Activated CD8-positive, alpha-beta T cell treated with anti-CD3 and anti-CD28 coated beads, Interleukin-2, amount 10 ng/mL, durations not matched to agents 7 days and 5 days (primary cell): Measurements from ENCODE around the gene OCIAD1. TPM values are rescaled to one million over a fixed set of nuclear protein-coding genes. Genes with fewer than 3 reads are reported as not detected.
"Not testable (repeated sequence)": the region's sequence is repeated elsewhere in the genome, so short reads cannot be mapped to it uniquely, and the experiment has no call there.

Experiments used
- ATAC-seq: fragments of 150-1000 bp; cut with Tn5 transposase; one replicate; pipeline ENCODE4 v1.10.0; 2021; ENCODE audit warnings: moderate library complexity
- CTCF ChIA-PET: fragments of 350-600 bp; sonication (Branson Sonifier 250); formaldehyde crosslinking; loops from one replicate; lab custom pipeline; 2021; ENCODE audit warnings: antibody characterized with exemption; lab: Charles Lee
- POLR2A ChIA-PET: fragments of 350-600 bp; sonication (Branson Sonifier 250); formaldehyde crosslinking; loops from one replicate; lab custom pipeline; 2021; ENCODE audit warnings: antibody characterized with exemption; lab: Charles Lee
- DNase-seq: peaks from one replicate; pipeline ENCODE4 v3.0.0-alpha.2; 2020
- H3K27ac Mint-ChIP-seq: one replicate; pipeline ENCODE4 v1.8.0; 2021; ENCODE audit warnings: mild to moderate bottlenecking, mixed read lengths
- H3K27me3 Mint-ChIP-seq: one replicate; pipeline ENCODE4 v1.8.0; 2021; ENCODE audit warnings: low read depth, mixed read lengths
- H3K36me3 Mint-ChIP-seq: one replicate; pipeline ENCODE4 v1.8.0; 2021; ENCODE audit warnings: low read depth, mixed read lengths
- H3K4me1 Mint-ChIP-seq: one replicate; pipeline ENCODE4 v1.8.0; 2021; ENCODE audit warnings: low read depth, mixed read lengths
- H3K4me3 Mint-ChIP-seq: one replicate; pipeline ENCODE4 v1.8.0; 2021; ENCODE audit warnings: mild to moderate bottlenecking, mixed read lengths
- H3K9me3 Mint-ChIP-seq: one replicate; pipeline ENCODE4 v1.8.0; 2022; ENCODE audit warnings: mixed read lengths; ENCODE audit not compliant: insufficient read depth
- total RNA-seq, 2 experiments: library from RNA; stranded (reverse); gene quantifications; one replicate each; pipeline ENCODE4 v1.2.3, GENCODE V29; 2021

The OCIAD1 gene
- total RNA-seq, 2 experiments from 2014 or later: 92.4 to 93.7 TPM

- ATAC-seq (no peak), DNase-seq (no peak)
- peak overlapping the region; percentile 100 for H3K27ac Mint-ChIP-seq
- H3K4me1 Mint-ChIP-seq: peaks cover 18% of the 10 kb centered on the region
- H3K27me3 Mint-ChIP-seq: no peaks in the 10 kb centered on the region
- no peaks in the 10 kb centered on the region for H3K9me3 Mint-ChIP-seq
- peak overlapping the region; percentile 100 for H3K4me3 Mint-ChIP-seq
- CTCF ChIA-PET: no interaction called here
- POLR2A ChIA-PET: interaction anchor here (0.6 to 2.3 kb wide), 4 partner anchors 8 to 407 kb away, joined by 3 to 16 read pairs (median 4); partner anchors contain the start of gene FRYL
- peaks cover 37% of the 10 kb centered on the region for H3K36me3 Mint-ChIP-seq
Measured at GRCh38 chr4:48831532-48832030, 693 bp downstream of the OCIAD1 start.

GRCh38 chr4:48832571-48832970 lies 1.7 kb downstream of the OCIAD1 start:
- peak overlapping the region; percentile 100 for H3K4me3 Mint-ChIP-seq
- ATAC-seq (no peak), DNase-seq (no peak)
- no peak overlapping the region for H3K27ac Mint-ChIP-seq
- H3K27me3 Mint-ChIP-seq: no peaks in the 10 kb centered on the region
- H3K36me3 Mint-ChIP-seq: peaks cover 38% of the 10 kb centered on the region
- no peaks in the 10 kb centered on the region for H3K9me3 Mint-ChIP-seq
- ChIA-PET CTCF (no interaction called here), POLR2A (interaction anchor here (0.6 to 1.2 kb wide), 2 partner anchors 48 to 54 kb away, joined by 4 to 6 read pairs; no protein-coding TSS in a partner anchor)
- H3K4me1 Mint-ChIP-seq: peaks cover 18% of the 10 kb centered on the region

- peaks cover 9% of the 10 kb centered on the region for H3K4me1 Mint-ChIP-seq
- H3K27me3 Mint-ChIP-seq: no peaks in the 10 kb centered on the region
- CTCF ChIA-PET: no interaction called here
- H3K27ac Mint-ChIP-seq: no peak overlapping the region
- POLR2A ChIA-PET: no interaction called here
- no peak for DNase-seq
- H3K36me3 Mint-ChIP-seq: peaks cover 48% of the 10 kb centered on the region
- H3K9me3 Mint-ChIP-seq: no peaks in the 10 kb centered on the region
- ATAC-seq: no peak
- H3K4me3 Mint-ChIP-seq: no peak overlapping the region
Measured at GRCh38 chr4:48836658-48837057, 5.8 kb downstream of the OCIAD1 start.

GRCh38 chr4:48841045-48841827 lies 10.3 kb downstream of the OCIAD1 start:
- ATAC-seq: no peak
- no peak for DNase-seq
- Mint-ChIP-seq H3K4me1 (no peaks in the 10 kb centered on the region), H3K27me3 (no peaks in the 10 kb centered on the region), H3K27ac (no peak overlapping the region), H3K9me3 (no peaks in the 10 kb centered on the region), H3K4me3 (no peak overlapping the region), H3K36me3 (peaks cover 51% of the 10 kb centered on the region)
- ChIA-PET POLR2A (interaction anchor here (0.6 kb wide), 1 partner anchor 237 kb away, joined by 3 read pairs; no protein-coding TSS in a partner anchor), CTCF (interaction anchor here (2.0 kb wide), 1 partner anchor 8 kb away, joined by 4 read pairs; no protein-coding TSS in a partner anchor)

GRCh38 chr4:48844843-48845242 lies 14.0 kb downstream of the OCIAD1 start:
- ChIA-PET POLR2A (no interaction called here), CTCF (interaction anchor here (1.4 kb wide), 1 partner anchor 17 kb away, joined by 4 read pairs; no protein-coding TSS in a partner anchor)
- no peaks in the 10 kb centered on the region for H3K27me3 Mint-ChIP-seq
- H3K9me3 Mint-ChIP-seq: peaks cover 5% of the 10 kb centered on the region
- H3K36me3 Mint-ChIP-seq: peaks cover 58% of the 10 kb centered on the region
- DNase-seq (no peak), ATAC-seq (no peak)
- no peak overlapping the region for H3K4me3 Mint-ChIP-seq
- H3K4me1 Mint-ChIP-seq: no peaks in the 10 kb centered on the region
- H3K27ac Mint-ChIP-seq: no peak overlapping the region

- H3K4me1 Mint-ChIP-seq, POLR2A ChIA-PET, ATAC-seq, H3K4me3 Mint-ChIP-seq, H3K27me3 Mint-ChIP-seq, DNase-seq, H3K9me3 Mint-ChIP-seq, H3K27ac Mint-ChIP-seq: not testable (repeated sequence)
- H3K36me3 Mint-ChIP-seq: peaks cover 60% of the 10 kb centered on the region
- CTCF ChIA-PET: interaction anchor here (1.3 kb wide), 1 partner anchor 9 kb away, joined by 4 read pairs; no protein-coding TSS in a partner anchor
Measured at GRCh38 chr4:48848799-48849198, 17.9 kb downstream of the OCIAD1 start.

GRCh38 chr4:48851651-48852050 lies 20.8 kb downstream of the OCIAD1 start:
- DNase-seq (no peak), ATAC-seq (no peak)
- Mint-ChIP-seq H3K36me3 (peaks cover 47% of the 10 kb centered on the region), H3K4me1 (no peaks in the 10 kb centered on the region), H3K9me3 (peaks cover 5% of the 10 kb centered on the region), H3K27me3 (no peaks in the 10 kb centered on the region), H3K27ac (no peak overlapping the region), H3K4me3 (no peak overlapping the region)
- ChIA-PET CTCF (no interaction called here), POLR2A (no interaction called here)

- Mint-ChIP-seq H3K4me1 (no peaks in the 10 kb centered on the region), H3K36me3 (peaks cover 47% of the 10 kb centered on the region), H3K4me3 (no peak overlapping the region), H3K27ac (no peak overlapping the region), H3K9me3 (no peaks in the 10 kb centered on the region), H3K27me3 (no peaks in the 10 kb centered on the region)
- ChIA-PET POLR2A (no interaction called here), CTCF (no interaction called here)
- DNase-seq (no peak), ATAC-seq (no peak)
Measured at GRCh38 chr4:48853604-48854394, 22.9 kb downstream of the OCIAD1 start.

GRCh38 chr4:48854395-48854683 lies 23.5 kb downstream of the OCIAD1 start:
- no peak overlapping the region for H3K27ac Mint-ChIP-seq

GRCh38 chr4:48854982-48855381 lies 24.1 kb downstream of the OCIAD1 start:
- ChIA-PET CTCF (no interaction called here), POLR2A (no interaction called here)
- Mint-ChIP-seq H3K27ac (no peak overlapping the region), H3K9me3 (no peaks in the 10 kb centered on the region), H3K4me3 (no peak overlapping the region), H3K4me1 (no peaks in the 10 kb centered on the region), H3K36me3 (peaks cover 46% of the 10 kb centered on the region), H3K27me3 (no peaks in the 10 kb centered on the region)
- ATAC-seq (no peak), DNase-seq (no peak)

More at GRCh38 chr4:48854395-48854683, 23.5 kb downstream of the OCIAD1 start:
- CTCF ChIA-PET: no interaction called here
- POLR2A ChIA-PET: no interaction called here
- Mint-ChIP-seq H3K4me3 (no peak overlapping the region), H3K9me3 (no peaks in the 10 kb centered on the region), H3K27me3 (no peaks in the 10 kb centered on the region), H3K4me1 (no peaks in the 10 kb centered on the region), H3K36me3 (peaks cover 47% of the 10 kb centered on the region)
- ATAC-seq (no peak), DNase-seq (no peak)

- H3K9me3 Mint-ChIP-seq: no peaks in the 10 kb centered on the region
- POLR2A ChIA-PET: no interaction called here
- H3K27me3 Mint-ChIP-seq: no peaks in the 10 kb centered on the region
- H3K4me3 Mint-ChIP-seq: no peak overlapping the region
- DNase-seq (no peak), ATAC-seq (no peak)
- peaks cover 45% of the 10 kb centered on the region for H3K36me3 Mint-ChIP-seq
- CTCF ChIA-PET: no interaction called here
- H3K27ac Mint-ChIP-seq: no peak overlapping the region
- no peaks in the 10 kb centered on the region for H3K4me1 Mint-ChIP-seq
Measured at GRCh38 chr4:48858130-48858529, 27.2 kb downstream of the OCIAD1 start.
